Activated CD4-positive, alpha-beta T cell treated with anti-CD3 and anti-CD28 coated beads for 24 hours (primary cell): ENCODE measurements around the gene HIPK2.

Source experiments
- DNase-seq, 2 donors: peaks; one replicate each; pipeline ENCODE4 v3.0.0-alpha.2; 2020; ENCODE audit warnings: low read depth in 2 of 2

HIPK2 gene

GRCh38 chr7:139651308-139651707 lies 126.5 kb downstream of the HIPK2 start:
- no peak for DNase-seq

- DNase-seq, result no peak
Measured at GRCh38 chr7:139650429-139651100, 127.2 kb downstream of the HIPK2 start.

GRCh38 chr7:139648941-139649425 lies 128.8 kb downstream of the HIPK2 start:
- no peak for DNase-seq

GRCh38 chr7:139648391-139648861 lies 129.4 kb downstream of the HIPK2 start:
- DNase-seq, result no peak

GRCh38 chr7:139647814-139648390 lies 129.9 kb downstream of the HIPK2 start:
- no peak for DNase-seq

- no peak for DNase-seq
Measured at GRCh38 chr7:139647085-139647484, 130.7 kb downstream of the HIPK2 start.

GRCh38 chr7:139646566-139646965 lies 131.2 kb downstream of the HIPK2 start:
- DNase-seq, result no peak

- peak; percentile 84 to 85 for DNase-seq
Measured at GRCh38 chr7:139645572-139646523, 131.9 kb downstream of the HIPK2 start.

- DNase-seq, result no peak
Measured at GRCh38 chr7:139643951-139644585, 133.7 kb downstream of the HIPK2 start.

- no peak for DNase-seq
Measured at GRCh38 chr7:139642283-139642682, 135.5 kb downstream of the HIPK2 start.

GRCh38 chr7:139641337-139641992 lies 136.3 kb downstream of the HIPK2 start:
- no peak for DNase-seq

GRCh38 chr7:139640681-139641080 lies 137.1 kb downstream of the HIPK2 start:
- DNase-seq, result no peak

- DNase-seq, result no peak
Measured at GRCh38 chr7:139639563-139639962, 138.2 kb downstream of the HIPK2 start.

GRCh38 chr7:139635526-139636302 lies 142.1 kb downstream of the HIPK2 start:
- DNase-seq, result peak; percentile 33 to 43

GRCh38 chr7:139634087-139634486 lies 143.7 kb downstream of the HIPK2 start:
- no peak for DNase-seq

GRCh38 chr7:139631520-139632031 lies 146.2 kb downstream of the HIPK2 start:
- DNase-seq, result no peak

GRCh38 chr7:139630643-139631519 lies 146.9 kb downstream of the HIPK2 start:
- no peak for DNase-seq

GRCh38 chr7:139629392-139630082 lies 148.3 kb downstream of the HIPK2 start:
- DNase-seq, result no peak

GRCh38 chr7:139627831-139628230 lies 150.0 kb downstream of the HIPK2 start:
- DNase-seq, result no peak
